Hematopoietic multipotent progenitor cell treated with erythropoietin and hydrocortisone succinate and interleukin-3 and kit ligand, for 6 days (in vitro differentiated cells): Measurements from ENCODE around the gene PCCA.
"Not testable (repeated sequence)": the region's sequence is repeated elsewhere in the genome, so short reads cannot be mapped to it uniquely, and the experiment has no call there.

Experiments used
- DNase-seq: peaks from one replicate; pipeline ENCODE4 v3.0.0-alpha.2; 2015

The PCCA gene

DNA sequence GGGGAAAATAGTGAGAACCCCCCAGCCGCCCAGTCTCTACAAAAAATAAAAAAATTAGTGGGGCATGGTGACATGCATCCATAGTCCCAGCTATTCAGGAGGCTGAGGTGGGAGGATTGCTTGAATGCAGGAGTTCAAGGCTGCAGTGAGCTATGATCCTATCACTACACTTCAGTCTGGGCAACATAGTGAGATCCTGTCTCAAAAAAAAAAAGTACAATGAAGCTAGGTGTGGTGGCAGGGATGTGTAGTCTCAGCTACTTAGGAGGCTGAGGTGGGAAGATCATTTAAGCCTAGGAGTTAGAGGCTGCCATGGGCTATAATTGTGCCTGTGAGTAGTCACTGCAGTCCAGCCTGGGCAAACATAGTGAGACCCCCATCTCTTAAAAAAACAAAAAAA is 8.9 kb downstream of the PCCA start:
- DNase-seq = no peak

DNA sequence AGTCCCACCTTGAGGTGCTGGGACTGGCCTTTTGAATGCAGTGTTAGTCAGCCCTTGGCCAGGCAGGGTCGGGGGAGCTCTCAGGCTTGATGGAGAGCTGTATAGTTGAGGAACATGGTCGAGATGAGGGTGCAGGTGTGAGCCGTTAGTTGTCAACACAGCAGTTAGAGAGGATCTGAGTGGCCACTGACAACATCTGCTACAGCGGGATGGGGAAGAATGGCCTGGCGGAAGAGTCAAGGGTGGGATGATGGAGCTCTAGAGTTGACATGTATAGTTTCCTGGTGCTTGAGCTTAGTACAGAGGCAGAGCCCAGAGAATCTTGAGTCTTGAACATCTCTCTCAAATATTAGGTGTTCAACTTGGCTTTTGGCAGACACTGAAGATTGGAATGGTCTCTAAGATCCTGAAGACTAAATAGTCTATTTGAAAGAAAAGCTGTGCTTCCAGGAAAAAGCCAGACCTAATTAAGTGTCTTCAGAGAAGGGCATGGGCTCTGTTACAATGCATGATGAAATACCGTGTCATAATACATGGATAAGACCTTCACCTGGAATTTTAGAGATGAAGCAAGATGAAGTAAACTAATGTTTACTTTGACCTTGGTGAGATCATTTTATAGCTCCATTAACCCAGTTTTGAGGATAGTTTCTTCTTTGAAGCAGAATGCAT is 9.7 kb downstream of the PCCA start:
- DNase-seq = no peak

DNA sequence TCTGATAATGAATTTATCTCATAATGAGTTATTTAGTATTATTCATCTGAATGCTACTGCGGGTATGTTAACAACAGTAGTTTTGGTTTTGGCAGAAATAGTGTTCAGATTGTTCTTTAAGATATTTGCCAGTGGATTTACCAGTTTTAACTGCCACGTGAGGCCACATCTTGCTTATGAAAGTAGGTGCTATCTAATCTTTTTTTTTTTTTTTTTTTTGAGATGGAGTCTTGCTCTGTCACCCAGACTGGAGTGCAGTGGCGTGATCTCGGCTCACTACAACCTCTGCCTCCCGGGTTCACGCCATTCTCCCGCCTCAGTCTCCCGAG is 10.2 kb downstream of the PCCA start:
- DNase-seq = not testable (repeated sequence)

DNA sequence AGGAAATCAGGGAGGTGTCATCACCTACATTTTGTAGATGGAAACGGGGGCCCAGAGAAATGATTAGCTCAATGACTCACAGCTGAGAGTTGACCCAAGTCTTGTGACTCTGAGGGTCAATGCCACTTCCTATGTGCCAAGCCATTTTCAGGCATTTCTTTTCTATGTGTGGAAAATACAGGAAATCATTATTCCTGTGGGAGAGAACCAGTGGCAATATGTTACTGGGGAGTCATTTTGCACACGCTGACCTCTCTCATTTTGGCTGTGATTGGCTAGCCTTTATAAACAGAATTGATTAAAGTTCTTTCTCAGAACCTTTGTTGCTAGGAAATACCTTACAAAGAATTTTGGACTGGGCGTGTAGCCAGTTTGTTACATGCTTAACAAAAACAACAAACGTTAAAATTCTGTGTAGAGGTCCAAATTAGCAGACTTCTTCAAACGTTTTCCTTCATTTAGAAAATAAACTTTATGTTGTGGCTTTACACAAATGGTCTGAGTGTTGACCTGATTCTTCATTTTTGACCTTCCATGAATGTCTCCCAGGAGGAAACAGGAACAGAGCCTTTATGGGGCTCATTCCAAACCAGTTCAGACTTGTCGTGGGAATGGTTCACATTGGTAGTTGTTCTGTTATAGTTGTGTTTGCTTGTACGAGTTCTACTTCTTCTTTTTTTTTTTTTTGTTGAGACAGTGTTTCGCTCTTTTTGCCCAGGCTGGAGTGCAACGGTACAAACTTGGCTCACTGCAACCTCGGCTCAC is 11.4 kb downstream of the PCCA start:
- DNase-seq = no peak

DNA sequence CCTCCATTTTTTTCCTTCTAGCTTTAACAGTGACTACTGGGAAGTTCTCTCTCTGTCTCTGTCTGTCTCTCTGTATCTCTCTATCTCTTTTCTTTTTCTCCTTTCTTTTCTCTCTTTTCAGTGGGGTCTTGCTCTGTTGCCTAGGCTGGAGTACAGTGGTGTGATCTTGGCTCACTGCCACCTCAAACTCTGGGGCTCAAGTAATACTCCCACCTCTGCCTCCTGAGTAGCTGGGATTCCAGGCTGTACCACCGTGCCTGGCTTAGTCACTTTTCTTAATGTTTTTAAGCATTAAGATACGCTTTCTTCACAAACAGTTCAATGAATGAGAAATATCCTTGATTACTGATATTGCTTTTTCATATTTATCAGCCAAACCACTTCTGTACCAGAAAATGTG is 13.1 kb downstream of the PCCA start:
- DNase-seq = no peak

DNA sequence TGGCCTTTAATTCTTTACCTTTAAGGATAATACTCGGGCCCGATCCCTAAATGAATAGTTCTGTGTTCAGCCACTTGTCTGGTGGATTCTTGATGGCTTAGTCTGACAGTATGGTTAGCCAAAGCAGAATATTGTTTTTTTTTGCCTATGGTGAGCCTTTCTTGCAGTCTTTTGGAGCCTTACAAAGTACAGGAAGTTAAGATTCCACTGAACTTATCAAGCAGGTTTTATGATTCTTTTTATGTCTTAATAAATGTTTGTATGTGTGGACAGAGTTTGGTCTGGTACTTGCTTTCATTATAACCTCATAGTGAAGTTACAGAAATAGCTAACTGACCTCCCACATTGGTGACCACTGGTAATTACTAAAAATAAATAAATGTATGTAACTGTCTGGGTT is 17.1 kb downstream of the PCCA start:
- DNase-seq = no peak

DNA sequence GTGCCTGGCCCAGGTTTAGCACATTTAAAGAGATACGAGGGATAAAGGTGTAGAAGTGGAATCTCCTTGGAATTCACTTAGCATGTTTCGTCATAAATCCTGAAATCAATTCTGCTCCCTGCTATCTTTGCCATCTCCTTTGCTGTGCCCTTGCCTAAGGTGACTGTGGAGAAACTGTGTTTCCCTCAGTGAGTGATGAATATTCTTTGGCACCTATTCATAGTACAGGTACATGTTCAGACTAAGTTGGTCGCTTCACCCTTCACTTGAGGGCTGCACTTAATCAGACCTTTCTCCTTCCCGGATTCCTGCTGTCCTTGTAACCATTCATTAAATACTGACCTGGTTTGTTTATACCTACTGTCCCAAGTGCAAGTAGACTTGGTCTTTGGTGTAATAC is 17.8 kb downstream of the PCCA start:
- DNase-seq = no peak

DNA sequence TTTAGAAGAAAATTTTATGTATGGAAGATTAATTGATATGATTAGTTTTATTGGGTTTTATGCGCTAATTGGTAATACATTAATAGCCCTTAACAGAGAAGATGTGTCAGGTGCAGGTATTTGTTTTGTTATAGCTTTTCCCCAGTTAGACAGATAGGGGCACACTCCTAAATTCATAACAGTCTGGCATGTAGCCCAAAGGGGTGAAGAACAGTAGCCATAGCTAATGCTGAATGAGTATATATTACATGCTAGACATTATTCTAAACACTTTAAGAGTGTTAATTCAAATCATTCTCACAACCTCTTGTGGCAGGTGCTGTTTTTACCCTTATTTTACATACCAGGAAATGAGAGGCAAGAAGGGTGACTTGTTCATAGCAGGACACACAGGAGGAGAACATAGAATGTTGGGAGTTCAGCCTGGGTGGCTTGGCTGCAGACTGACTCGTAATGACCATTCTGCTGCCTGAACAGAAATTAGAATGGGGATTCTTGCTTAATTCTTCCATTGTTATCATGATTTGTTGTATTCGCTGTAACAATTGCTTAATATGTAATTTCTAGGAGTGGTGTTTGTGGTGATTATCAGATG is 20.1 kb downstream of the PCCA start:
- peak; percentile 29 for DNase-seq

DNA sequence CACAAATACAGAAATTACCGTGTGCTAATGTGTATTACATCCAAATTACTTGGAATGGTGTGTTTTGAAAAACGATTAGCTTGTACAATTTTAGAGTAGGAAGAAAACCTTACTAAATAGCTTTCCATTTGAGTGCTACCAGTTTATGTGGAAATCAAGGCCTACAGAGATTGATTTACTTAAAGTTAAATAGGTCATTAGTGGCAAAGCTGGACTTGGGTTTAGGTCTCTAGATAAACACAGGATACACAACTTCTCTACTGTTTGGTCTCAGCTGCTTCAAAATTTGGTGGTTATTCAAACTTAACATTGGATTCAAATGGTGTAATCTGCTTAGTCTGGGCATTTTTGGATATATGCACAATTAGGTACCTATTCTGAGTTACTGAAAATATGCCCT is 21.4 kb downstream of the PCCA start:
- DNase-seq = no peak

DNA sequence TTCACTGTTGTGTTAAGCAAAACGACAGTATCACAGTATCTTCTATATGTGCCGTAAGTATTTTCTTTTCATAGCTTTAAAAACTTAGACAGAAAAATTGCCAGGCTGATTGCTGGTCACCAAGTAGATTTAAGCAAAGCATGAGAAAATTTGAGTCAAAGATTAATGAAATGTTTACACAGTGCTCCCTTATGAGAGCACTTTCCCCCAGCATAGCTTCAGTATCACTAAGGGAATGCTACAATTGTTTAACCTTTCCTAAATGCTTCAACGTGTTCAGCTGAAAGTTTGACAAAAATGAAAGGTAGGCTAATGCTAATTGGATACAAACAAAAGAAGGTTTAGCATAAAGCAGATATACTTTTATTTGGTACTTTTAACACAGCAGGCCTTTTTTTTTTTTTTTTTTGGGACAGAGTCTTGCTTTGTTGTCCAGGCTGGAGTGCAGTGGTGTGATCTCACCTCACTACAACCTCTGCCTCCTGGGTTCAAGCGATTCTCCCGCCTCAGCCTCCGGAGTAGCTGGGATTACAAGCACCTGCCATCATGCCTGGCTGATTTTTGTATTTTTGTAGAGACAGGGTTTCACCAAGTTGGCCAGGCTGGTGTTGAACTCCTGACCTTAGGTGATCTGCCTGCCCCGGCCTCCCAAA is 23.4 kb downstream of the PCCA start:
- DNase-seq = no peak

DNA sequence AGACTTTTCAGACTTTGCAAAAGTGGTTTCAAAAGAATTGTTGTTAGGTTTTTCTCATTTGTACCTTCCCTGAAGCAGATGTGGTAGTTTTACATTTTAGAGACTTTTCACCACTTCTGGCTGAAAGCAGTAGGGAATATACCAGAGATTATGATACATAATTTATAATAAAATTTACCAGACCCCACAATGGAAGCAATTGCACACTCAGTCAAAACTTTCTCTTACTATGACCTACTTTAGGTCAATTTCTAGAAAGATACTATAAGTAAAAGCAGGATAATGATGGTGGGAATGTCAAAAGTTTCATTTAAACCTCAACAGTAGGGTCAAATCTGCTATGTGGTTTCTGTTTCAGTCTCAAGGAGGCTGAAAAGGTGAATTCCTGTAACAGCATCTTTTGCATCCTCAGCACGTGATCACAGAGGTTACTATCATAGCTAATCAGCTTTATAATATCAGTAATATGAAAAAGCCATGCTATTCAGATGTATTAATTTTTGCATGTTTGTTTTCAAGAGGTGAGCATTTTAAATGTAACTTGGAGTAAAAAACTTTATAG is 26.9 kb downstream of the PCCA start:
- DNase-seq = no peak

DNA sequence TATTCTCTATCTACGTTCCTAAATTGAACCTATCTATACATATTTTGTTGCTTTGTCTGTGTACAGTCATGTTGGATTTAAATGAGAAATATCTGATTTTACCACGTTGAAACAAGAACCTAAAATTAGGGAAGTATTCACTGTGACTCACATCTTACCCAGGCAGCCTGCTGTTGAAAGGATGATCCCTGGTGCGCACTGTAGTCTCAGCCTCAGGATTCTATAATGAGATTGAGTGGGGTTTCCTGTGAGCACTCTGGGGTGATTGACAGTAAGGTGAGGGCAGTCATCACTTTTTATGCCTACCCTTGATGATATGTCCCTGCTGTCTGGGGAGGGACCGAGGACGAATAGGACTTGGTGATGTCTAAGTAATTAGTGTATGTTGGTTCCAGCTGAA is 35.4 kb downstream of the PCCA start:
- DNase-seq = no peak

DNA sequence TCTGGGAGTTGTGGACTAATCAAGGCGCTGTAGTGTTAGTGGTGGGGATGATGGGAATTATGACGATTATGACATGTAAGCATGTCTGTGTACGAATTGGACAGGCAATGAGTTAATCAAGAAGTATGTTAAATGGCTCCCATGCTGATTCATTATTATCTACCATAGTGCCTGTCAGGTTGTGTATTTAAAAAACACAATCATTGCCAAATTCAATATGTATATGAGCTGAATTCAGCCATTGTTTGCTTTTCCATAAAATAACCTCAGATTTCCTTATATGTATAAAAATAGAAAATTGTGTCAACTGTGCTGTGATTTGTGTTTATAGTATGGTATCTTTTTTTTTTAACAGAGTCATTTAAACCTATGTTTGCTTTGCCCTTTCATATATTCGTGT is 37.1 kb downstream of the PCCA start:
- DNase-seq = no peak

DNA sequence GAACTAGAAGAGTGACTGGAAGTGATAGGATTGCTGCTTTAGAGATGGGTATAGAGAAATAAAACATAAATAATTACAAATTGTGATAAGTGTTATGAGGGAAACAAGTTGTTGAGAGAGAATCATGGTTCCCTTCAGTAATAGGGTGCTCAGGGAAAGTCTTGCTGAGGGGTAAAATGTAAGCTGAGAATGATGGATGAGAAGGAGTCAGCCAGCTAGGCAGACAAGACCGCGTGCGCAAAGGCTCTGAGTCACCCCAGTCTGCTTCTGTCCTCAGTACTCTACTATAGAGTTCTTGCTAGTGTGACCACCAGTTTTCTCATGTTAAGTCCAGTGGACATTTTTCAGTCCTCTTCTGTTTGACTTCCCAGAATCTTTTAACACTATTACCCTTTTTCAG is 39.5 kb downstream of the PCCA start:
- DNase-seq = no peak

DNA sequence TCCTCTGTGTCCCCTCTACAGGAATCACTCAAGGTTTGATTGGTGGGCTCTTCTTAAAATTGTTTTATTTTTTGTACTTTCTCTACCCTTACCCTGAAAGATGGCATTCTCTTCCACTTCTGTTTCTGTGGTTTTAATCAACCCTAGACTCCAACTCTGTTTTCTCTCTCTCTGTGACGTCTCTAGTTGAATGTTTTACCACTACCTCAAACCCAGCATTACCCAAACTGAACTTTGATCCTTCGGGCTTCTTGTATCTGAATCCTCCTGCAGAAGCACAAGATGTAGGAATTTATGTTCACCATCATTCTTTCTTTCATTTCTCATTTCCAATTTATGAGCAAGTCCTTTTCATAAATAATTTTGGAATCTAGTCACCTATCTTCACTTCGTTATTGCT is 39.9 kb downstream of the PCCA start:
- DNase-seq = no peak

DNA sequence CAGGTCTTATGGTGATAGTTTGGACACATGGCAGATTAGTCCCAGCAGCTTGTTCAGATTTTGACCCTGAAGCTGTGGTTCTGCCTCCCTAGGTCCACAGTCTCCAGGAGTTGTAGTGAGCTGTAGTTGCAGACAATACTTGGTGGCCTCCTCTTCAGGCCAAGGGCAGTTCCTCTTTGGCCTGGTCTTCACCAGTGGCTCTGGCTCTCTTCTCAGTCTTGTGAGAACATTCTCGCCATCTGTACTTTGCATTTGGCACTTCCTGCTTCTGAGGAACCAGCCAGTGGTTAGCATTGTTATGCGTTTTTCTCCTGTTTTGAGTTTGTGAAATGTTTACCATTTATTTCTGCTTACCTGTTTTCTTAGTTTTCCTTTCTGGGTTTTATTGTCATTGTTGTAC is 40.7 kb downstream of the PCCA start:
- DNase-seq = peak; percentile 56

DNA sequence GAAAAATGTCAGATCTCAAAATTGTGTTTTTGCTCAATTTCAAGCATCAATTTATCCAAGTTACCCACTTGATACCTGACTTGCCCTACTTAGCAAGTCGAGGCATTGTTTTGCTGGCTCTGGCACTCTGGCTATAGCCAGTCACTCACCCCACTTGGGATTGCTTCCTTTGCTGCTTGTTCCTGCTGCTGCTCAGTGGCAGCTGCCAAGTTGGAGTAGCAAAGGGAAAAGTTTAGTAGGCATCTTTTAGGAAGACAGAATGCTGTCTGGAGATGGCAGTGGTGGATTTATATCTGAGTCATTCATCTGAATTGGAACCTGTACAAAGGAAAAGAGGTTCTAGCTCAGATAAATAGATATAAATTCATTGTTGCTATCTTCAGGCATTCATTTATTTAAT is 41.2 kb downstream of the PCCA start:
- no peak for DNase-seq

DNA sequence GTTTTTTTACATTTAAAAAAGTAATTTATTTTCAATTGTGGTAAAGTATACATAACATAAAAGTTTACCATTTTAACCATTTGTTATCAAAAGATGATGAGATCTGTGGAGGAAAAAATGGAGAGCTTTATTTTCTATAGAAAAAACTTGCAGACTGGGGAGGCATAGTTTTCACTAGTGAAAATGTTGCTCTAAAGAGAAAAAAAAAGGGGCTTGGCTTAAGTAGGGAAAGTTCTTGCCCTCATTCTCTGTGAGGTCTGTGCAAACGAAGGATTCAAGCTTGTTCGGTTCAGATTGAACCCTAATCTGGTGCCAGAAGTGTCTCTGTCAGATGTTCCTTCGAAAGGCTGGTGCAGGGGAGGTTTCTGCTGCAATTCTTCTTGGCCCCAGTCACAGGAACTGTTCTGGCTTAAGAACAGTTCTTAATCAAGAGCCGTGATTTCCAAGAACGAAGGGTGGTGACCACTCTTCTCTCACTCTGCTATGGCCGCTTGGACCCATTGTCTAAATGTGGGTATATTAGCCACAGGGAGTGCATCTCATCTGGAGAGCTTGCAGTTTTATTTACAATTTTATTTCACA is 42.1 kb downstream of the PCCA start:
- no peak for DNase-seq

DNA sequence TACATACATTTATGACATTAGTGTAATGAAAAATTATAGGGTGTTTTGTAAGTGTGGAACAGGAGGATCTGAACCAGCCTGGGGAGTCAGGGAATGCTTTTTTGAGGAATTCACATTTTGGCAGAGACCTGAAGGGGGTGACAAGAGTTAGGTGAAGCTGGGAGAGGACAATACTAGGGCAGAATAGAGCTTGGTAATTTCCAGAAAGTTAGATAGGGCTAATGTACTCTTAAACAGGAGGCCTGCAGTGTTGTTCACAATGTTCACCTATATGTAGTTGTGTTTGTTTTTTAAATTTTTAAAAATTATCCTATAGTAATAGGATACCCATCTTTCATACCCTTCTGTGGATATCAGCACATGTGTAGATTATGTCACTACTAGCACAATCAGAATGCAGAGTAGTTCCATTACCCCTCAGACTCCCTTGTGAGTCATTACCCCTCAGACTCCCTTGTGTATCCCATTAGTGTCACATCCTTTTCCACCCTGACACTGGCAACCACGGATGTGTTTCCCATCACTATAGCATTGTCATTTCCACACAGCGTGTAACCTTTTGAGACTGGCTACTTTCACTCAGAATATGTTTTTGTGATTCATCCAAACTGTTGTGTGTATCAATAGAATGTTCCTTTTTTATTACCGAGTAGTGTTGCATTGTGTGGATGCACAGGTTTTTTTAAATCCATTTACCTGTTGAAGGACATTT is 43.1 kb downstream of the PCCA start:
- DNase-seq = no peak

DNA sequence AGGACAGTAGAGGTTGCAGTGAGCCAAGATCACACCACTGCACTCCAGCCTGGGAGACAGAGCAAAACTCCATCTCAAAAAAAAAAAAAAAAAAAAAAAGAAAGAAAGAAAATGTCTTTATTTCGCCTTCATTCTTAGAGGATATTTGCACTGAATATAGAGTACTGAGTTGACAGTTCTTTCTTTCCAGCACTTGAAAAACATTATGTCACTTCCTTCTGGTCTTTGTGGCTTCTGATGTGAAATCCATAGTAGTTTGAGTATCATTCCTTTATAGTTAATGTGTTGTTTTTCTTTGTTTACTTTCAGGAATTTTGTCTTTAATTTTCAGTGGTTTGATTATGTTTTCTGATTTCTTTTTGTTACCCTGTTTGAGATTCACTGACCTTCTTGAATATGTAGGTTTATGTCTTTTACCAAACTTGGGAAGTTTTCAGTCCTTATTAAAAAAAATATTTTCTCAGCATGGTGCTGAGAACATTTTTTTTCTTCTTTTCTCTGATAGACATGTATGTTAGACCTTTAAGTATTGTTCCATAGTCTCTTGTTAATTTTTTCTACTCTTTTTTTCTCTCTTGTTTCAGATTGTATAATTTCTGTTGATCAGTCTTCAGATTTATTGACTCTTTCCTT is 50.1 kb downstream of the PCCA start:
- no peak for DNase-seq

DNA sequence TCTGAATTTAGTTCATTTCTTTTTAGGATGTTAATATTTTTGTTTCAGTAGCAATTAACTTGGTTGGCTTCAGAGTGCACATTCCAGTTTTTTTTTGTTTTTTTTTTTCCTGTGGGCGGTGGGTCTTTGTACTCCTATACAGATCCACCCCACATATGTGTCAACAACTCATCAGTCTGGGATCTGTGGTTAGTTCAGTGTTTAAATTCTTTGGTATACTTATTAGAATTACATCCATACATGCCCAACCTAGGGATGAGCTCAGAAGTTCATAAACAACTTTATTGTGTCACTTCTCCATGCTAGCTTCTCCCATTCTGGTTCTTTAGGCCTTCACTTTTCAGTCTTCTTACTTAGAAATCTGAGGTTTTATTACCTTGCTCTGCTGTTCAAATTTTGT is 50.9 kb downstream of the PCCA start:
- DNase-seq = no peak

DNA sequence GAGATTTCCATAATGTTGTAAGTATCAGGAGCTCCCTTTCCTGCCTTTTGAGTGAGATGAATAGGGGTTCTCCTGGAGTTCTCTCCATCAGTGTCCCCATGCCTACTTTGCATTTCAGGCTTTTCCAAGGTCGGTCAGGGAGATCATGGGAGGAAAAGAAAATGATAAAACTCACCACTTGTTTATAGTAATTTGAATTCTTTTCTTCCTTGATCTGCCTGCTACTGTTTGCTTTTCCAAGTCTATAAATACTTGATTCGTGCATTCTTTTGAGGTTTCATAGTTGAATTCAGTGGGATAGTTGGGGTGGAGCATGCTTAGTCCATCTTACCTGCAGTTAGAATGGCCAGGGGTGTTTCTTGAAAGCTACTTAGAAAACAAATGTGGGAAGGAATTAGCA is 51.5 kb downstream of the PCCA start:
- DNase-seq = no peak
